GM12892 (cell line): ENCODE measurements around the gene TERB1.

Source experiments
- POLR2AphosphoS5 ChIP-seq: IDR thresholded peaks from 2 replicates; pipeline ENCODE4 v1.6.1; 2011; ENCODE audit warnings: low read depth, low read length, control low read depth
- TAF1 ChIP-seq: IDR thresholded peaks from 2 replicates; pipeline ENCODE4 v1.6.1; 2011; ENCODE audit warnings: low read depth, mild to moderate bottlenecking, control low read depth, low read length, borderline replicate concordance

GRCh38 chr16:66746048-66746447 lies 55.3 kb downstream of the TERB1 start:
- no peak for TF ChIP-seq POLR2AphosphoS5
- TF ChIP-seq TAF1: no peak
